ENCODE results near the gene GALNT18. TPM values are rescaled to one million over a fixed set of nuclear protein-coding genes. Genes with fewer than 3 reads are reported as not detected.

The GALNT18 gene
- total RNA-seq, 1 donor from 2014 or later, result 24.4 TPM

DNA sequence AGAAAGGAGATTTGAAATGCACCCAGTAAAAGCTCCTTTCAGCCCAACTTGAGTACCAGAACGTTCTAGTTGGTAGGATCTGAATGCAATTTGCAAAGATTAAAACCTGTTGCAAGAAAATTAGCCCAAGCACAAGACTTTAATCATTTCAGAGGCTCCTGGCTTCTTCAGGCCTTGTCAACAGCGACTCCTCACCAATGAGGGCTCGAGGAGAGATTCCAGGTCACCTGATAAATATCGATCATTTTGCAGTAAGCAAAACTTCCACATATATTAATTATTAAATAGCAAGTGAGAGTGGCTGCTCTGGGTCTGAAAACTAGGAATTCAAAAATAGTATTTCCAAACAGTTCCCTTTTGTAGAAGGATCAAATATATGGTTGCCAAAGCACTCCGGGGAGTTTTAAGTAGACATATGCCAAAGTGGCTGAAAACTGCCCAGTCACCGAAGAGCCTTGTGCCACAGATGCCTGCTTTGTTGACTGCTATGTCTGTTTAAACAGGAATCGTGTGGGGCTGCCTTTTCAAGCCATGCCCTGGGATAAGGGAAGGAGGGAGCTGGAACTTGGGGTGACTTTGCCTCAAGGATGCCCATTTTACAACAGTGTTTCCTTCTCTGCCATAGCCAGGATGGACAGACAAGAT is 332.7 kb downstream of the GALNT18 start:
- no peaks in the 10 kb centered on the region for H3K4me1 ChIP-seq
- intact Hi-C loops (cut with micrococcal nuclease), result no loop called here
- H3K4me3 ChIP-seq, result no peak overlapping the region
- no peak for DNase-seq
- no peaks in the 10 kb centered on the region for H3K9me3 ChIP-seq (replicated peaks)
- H3K27ac ChIP-seq (replicated peaks), result no peak overlapping the region
- TF ChIP-seq, protein P1, sequence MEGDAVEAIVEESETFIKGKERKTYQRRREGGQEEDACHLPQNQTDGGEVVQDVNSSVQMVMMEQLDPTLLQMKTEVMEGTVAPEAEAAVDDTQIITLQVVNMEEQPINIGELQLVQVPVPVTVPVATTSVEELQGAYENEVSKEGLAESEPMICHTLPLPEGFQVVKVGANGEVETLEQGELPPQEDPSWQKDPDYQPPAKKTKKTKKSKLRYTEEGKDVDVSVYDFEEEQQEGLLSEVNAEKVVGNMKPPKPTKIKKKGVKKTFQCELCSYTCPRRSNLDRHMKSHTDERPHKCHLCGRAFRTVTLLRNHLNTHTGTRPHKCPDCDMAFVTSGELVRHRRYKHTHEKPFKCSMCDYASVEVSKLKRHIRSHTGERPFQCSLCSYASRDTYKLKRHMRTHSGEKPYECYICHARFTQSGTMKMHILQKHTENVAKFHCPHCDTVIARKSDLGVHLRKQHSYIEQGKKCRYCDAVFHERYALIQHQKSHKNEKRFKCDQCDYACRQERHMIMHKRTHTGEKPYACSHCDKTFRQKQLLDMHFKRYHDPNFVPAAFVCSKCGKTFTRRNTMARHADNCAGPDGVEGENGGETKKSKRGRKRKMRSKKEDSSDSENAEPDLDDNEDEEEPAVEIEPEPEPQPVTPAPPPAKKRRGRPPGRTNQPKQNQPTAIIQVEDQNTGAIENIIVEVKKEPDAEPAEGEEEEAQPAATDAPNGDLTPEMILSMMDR (IDR thresholded peaks at IDR 0.05; ENCODE audit: borderline replicate concordance), result no peak
- H3K27me3 ChIP-seq (ENCODE audit: low read depth), result no peaks in the 10 kb centered on the region
- H3K36me3 ChIP-seq, result peaks cover 30% of the 10 kb centered on the region

DNA sequence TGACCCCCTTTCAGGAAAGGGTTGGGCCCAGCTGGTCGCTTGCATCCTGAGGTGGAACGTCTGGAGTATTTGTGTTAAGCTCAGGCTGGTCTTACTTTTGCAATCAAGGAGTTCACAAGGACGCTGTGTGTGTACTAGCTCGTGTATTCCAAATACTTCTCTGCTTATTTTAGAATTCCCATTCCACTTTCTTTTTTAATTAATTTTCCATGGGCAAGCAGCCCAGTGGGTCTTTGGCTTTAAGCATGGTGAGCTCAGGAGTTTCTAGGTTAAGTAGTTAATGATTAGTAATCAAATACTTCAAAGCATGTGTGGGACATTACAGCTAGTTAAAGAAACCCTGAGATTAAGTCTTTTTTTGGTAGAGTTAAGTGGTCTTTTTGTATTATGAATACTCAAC is 337.3 kb downstream of the GALNT18 start:
- intact Hi-C loops (cut with micrococcal nuclease), result no loop called here
- H3K4me3 ChIP-seq, result no peak overlapping the region
- no peak overlapping the region for H3K27ac ChIP-seq (replicated peaks)
- no peaks in the 10 kb centered on the region for H3K27me3 ChIP-seq (ENCODE audit: low read depth)
- peaks cover 12% of the 10 kb centered on the region for H3K36me3 ChIP-seq
- no peaks in the 10 kb centered on the region for H3K9me3 ChIP-seq (replicated peaks)
- DNase-seq, result no peak
- TF ChIP-seq, protein P1 (IDR thresholded peaks at IDR 0.05; ENCODE audit: borderline replicate concordance), result no peak
- peaks cover 24% of the 10 kb centered on the region for H3K4me1 ChIP-seq

DNA sequence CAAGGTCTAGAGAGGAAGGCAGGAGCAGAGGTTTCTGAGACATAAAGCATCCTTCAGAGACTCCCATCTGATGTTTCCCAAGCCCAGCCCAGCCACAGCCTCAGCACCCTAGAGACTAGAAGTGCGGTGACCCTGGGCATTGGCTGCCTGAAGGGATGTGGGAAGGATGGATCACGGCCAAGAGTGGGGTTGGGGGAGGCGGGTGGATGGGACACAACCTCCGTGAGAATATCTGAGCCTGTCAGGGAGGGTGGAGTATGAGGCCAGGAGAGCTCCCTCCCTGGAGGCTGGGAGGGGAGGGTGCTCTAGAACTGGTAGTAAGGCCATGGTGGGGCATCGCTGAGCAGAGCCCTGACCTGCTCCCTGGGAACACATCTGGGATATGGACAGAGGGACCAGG is 340.2 kb downstream of the GALNT18 start:
- Histone ChIP-seq H3K27me3 (ENCODE audit: low read depth) (no peaks in the 10 kb centered on the region), H3K36me3 (peaks cover 12% of the 10 kb centered on the region), H3K4me3 (no peak overlapping the region), H3K27ac (replicated peaks) (no peak overlapping the region), H3K4me1 (peaks cover 24% of the 10 kb centered on the region), H3K9me3 (replicated peaks) (no peaks in the 10 kb centered on the region)
- intact Hi-C loops (cut with micrococcal nuclease), result no loop called here
- DNase-seq, result no peak
- TF ChIP-seq, protein P1 (IDR thresholded peaks at IDR 0.05; ENCODE audit: borderline replicate concordance), result no peak

DNA sequence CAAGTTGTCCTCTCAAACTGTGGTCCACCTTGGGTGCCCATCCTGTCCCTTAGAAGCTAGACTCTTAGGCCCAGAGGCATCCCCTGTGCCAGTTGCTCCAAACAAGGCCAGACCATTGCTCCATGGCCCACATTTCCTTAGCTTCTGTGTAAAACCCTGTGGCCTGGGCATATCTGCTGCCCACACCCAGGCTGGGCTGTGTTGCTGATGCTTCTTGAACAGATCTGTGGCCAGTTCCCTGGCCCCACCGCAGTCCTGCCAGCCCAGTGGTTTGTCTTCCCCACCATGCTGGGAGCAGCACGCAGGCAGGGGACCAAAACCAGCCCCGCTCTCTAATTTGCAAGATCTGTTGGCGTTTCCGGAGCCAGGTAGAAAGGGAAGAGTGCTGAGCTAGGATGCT is 341.0 kb downstream of the GALNT18 start:
- Histone ChIP-seq H3K27me3 (ENCODE audit: low read depth) (no peaks in the 10 kb centered on the region), H3K27ac (replicated peaks) (no peak overlapping the region), H3K4me3 (no peak overlapping the region), H3K9me3 (replicated peaks) (no peaks in the 10 kb centered on the region), H3K4me1 (peaks cover 24% of the 10 kb centered on the region), H3K36me3 (peaks cover 5% of the 10 kb centered on the region)
- intact Hi-C loops (cut with micrococcal nuclease), result no loop called here
- TF ChIP-seq, protein P1 (IDR thresholded peaks at IDR 0.05; ENCODE audit: borderline replicate concordance), result no peak
- DNase-seq, result no peak

DNA sequence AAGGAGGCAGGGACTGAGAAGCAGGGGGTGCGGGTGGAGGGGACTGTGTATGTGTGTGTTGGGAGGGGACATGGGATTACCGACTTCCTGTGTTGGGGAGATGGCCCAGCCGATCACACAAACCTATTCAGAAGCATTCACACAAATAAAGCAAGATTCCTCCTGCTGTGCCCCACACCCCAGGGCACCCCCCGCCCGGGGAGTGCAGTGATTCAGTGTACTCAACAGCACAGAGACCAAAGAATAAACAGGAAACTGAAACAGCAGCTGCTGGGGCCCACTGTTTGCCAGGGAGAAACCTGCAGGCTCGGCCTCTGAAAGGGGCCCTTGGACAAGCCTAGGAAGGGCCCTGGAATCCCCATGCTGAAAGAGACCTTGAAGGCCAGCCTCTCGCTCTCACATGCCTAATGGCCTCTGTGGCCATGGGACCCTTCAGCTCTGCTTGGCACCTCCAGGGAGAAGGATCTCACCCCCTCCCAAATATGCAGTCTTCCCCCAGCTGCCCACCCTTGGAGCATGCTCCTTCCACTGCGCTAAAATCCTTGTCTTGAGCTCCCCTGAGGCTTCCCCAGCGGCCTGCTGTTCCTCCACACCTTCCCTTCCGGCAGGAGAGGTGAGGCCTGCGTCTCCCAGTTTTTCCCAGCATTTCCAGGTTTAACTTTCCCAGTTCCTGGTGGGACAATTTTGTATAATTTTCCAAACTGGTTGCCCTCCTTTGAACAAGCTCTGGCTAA is 341.7 kb downstream of the GALNT18 start:
- DNase-seq, result no peak
- peaks cover 24% of the 10 kb centered on the region for H3K4me1 ChIP-seq
- no peaks in the 10 kb centered on the region for H3K27me3 ChIP-seq (ENCODE audit: low read depth)
- intact Hi-C loops (cut with micrococcal nuclease), result no loop called here
- H3K27ac ChIP-seq (replicated peaks), result peak overlapping the region; percentile 20
- H3K9me3 ChIP-seq (replicated peaks), result no peaks in the 10 kb centered on the region
- peaks cover 3% of the 10 kb centered on the region for H3K36me3 ChIP-seq
- H3K4me3 ChIP-seq, result no peak overlapping the region
- TF ChIP-seq, protein P1 (IDR thresholded peaks at IDR 0.05; ENCODE audit: borderline replicate concordance), result no peak
